Activated T-helper 2 cell treated with anti-CD3 and anti-CD28 coated beads, Interferon-gamma antibody, Interleukin-2, Interleukin-4, amounts not matched to agents 10 μg/mL and 5 μg/mL and 100 μg/mL, durations not matched to agents 14 hours and 24 hours and 36 hours (primary cell): ENCODE measurements around the gene PITPNC1. TPM values are rescaled to one million over a fixed set of nuclear protein-coding genes. Genes with fewer than 3 reads are reported as not detected.
"Not testable (repeated sequence)": the region's sequence is repeated elsewhere in the genome, so short reads cannot be mapped to it uniquely, and the experiment has no call there.

ENCODE experiments used
- DNase-seq: peaks from one replicate; pipeline ENCODE4 v3.0.0; 2021; ENCODE audit warnings: low spot score
- H3K27ac Mint-ChIP-seq: one replicate; pipeline ENCODE4 v1.8.0; 2021; ENCODE audit warnings: mixed read lengths
- H3K27me3 Mint-ChIP-seq: one replicate; pipeline ENCODE4 v1.8.0; 2021; ENCODE audit warnings: low read depth, mixed read lengths
- H3K36me3 Mint-ChIP-seq: one replicate; pipeline ENCODE4 v1.8.0; 2021; ENCODE audit warnings: low read depth, mixed read lengths
- H3K4me1 Mint-ChIP-seq: one replicate; pipeline ENCODE4 v1.8.0; 2021; ENCODE audit warnings: low read depth, mixed read lengths
- H3K4me3 Mint-ChIP-seq: one replicate; pipeline ENCODE4 v1.8.0; 2021; ENCODE audit warnings: low read depth, mild to moderate bottlenecking, moderate library complexity, mixed read lengths
- H3K9me3 Mint-ChIP-seq: one replicate; pipeline ENCODE4 v1.8.0; 2021; ENCODE audit warnings: mixed read lengths
- intact Hi-C: fragments of 100-400 bp; cut with micrococcal nuclease; formaldehyde crosslinking; loops from one replicate; pipeline ENCODE4 v1.15.1; 2023
- total RNA-seq: library from RNA; stranded (reverse); gene quantifications from 2 replicates; pipeline ENCODE4 v1.2.3, GENCODE V29; 2022

PITPNC1 gene
- total RNA-seq, 1 donor from 2014 or later, result 11.2 TPM

DNA sequence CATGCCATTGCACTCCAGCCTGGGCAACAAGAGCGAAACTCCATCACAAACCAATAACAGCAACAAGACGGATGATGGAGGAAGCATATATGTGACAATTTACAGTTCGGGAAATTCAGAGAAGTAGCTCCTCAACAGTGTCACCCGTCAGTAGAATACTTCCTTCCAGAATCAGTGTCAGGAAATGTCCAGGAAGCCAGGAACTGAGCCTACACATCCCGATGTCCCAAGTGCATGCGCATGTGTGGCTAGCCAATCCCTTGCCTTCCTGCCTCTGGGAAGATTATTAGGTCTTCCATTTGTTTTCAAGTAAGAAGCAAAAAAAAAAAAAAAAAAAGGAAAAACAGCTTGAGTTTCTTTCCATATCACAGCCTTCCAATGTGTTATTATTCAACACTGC lies 1.4 kb upstream of the PITPNC1 start:
- H3K27me3 Mint-ChIP-seq, result peaks cover 42% of the 10 kb centered on the region
- intact Hi-C loops, result loop anchor here (2.0 kb wide), 3 partner anchors 15 to 255 kb away; no protein-coding TSS in a partner anchor
- DNase-seq, result no peak
- peaks cover 23% of the 10 kb centered on the region for H3K4me1 Mint-ChIP-seq
- H3K27ac Mint-ChIP-seq, result no peak overlapping the region
- peak overlapping the region; percentile 2 for H3K4me3 Mint-ChIP-seq
- H3K36me3 Mint-ChIP-seq, result peaks cover 10% of the 10 kb centered on the region
- no peaks in the 10 kb centered on the region for H3K9me3 Mint-ChIP-seq

- Mint-ChIP-seq H3K4me3 (peak overlapping the region; percentile 74), H3K27ac (no peak overlapping the region), H3K27me3 (peaks cover 39% of the 10 kb centered on the region), H3K9me3 (no peaks in the 10 kb centered on the region), H3K36me3 (peaks cover 10% of the 10 kb centered on the region), H3K4me1 (peaks cover 23% of the 10 kb centered on the region)
- no peak for DNase-seq
- intact Hi-C loops, result loop anchor here (2.0 kb wide), 1 partner anchor 14 kb away; no protein-coding TSS in a partner anchor
Measured at GRCh38 chr17:67376415-67376736, 705 bp upstream of the PITPNC1 start.

- Mint-ChIP-seq H3K27me3 (peaks cover 34% of the 10 kb centered on the region), H3K9me3 (no peaks in the 10 kb centered on the region), H3K27ac (peak overlapping the region; percentile 63), H3K4me3 (peak overlapping the region; percentile 84), H3K36me3 (peaks cover 16% of the 10 kb centered on the region), H3K4me1 (peaks cover 23% of the 10 kb centered on the region)
- intact Hi-C loops, result loop anchor here (1.0 to 2.0 kb wide), 3 partner anchors 11 to 98 kb away; partner anchors contain the start of gene PSMD12
- DNase-seq, result peak; percentile 49
Measured at GRCh38 chr17:67377488-67378453, 690 bp downstream of the PITPNC1 start.

DNA sequence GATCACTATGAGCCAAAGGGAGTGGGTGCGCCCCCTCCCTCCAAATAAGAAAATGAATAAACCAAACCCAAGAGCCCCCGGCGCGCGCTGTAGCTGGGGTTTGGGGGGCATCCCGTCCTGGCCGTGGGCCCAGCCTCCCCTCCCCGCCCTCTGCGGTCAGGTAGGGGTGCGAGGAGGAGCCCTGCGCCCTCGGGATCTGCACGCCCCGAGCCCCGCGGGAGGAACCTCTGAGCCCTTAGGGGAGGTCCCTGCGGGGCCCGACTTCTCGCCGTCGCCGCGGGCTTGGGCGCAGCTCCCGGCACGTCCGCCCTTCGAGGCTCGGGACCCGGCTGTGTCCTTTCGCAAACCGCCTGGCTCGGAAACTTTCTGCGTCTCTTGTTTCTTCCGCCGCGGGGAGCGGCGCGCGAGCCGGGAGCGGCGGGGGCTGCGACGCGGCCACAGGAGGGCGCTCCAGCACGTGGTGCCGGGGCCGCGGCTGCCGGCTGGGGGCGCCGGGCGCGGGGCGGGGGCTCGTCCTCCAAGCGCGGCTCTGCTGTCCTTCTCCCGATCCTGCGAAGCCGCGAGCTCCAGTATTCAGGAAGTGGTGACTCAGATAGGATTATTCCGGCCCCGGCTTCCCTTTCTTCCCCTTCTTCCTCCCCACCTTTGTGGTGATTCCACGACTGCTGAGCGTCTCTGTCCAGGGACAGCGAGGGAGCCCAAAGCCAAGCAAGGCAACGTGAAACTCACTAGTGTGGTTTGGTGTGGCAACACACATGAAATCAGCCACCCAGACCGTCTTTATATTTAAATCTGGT lies 1.6 kb downstream of the PITPNC1 start:
- intact Hi-C loops, result loop anchor here (1.0 kb wide), 1 partner anchor 97 kb away; no protein-coding TSS in a partner anchor
- H3K27me3 Mint-ChIP-seq, result peaks cover 34% of the 10 kb centered on the region
- peak overlapping the region; percentile 74 for H3K27ac Mint-ChIP-seq
- peak overlapping the region; percentile 82 for H3K4me3 Mint-ChIP-seq
- peak; percentile 77 for DNase-seq
- H3K36me3 Mint-ChIP-seq, result peaks cover 16% of the 10 kb centered on the region
- H3K9me3 Mint-ChIP-seq, result no peaks in the 10 kb centered on the region
- peaks cover 23% of the 10 kb centered on the region for H3K4me1 Mint-ChIP-seq

GRCh38 chr17:67379251-67379630 lies 2.2 kb downstream of the PITPNC1 start:
- Mint-ChIP-seq H3K36me3 (peaks cover 16% of the 10 kb centered on the region), H3K27me3 (peaks cover 32% of the 10 kb centered on the region), H3K9me3 (no peaks in the 10 kb centered on the region), H3K4me3 (peak overlapping the region; percentile 82), H3K27ac (peak overlapping the region; percentile 74), H3K4me1 (peaks cover 23% of the 10 kb centered on the region)
- intact Hi-C loops, result no loop called here
- DNase-seq, result no peak

GRCh38 chr17:67381929-67382257 lies 4.8 kb downstream of the PITPNC1 start:
- H3K4me1 Mint-ChIP-seq, result peaks cover 12% of the 10 kb centered on the region
- H3K4me3 Mint-ChIP-seq, result no peak overlapping the region
- no peaks in the 10 kb centered on the region for H3K9me3 Mint-ChIP-seq
- peaks cover 9% of the 10 kb centered on the region for H3K27me3 Mint-ChIP-seq
- H3K27ac Mint-ChIP-seq, result no peak overlapping the region
- peaks cover 16% of the 10 kb centered on the region for H3K36me3 Mint-ChIP-seq
- no peak for DNase-seq
- intact Hi-C loops, result no loop called here

- Mint-ChIP-seq H3K36me3 (peaks cover 6% of the 10 kb centered on the region), H3K9me3 (no peaks in the 10 kb centered on the region), H3K4me3 (no peak overlapping the region), H3K27me3 (no peaks in the 10 kb centered on the region), H3K4me1 (peaks cover 18% of the 10 kb centered on the region), H3K27ac (no peak overlapping the region)
- intact Hi-C loops, result no loop called here
- DNase-seq, result no peak
Measured at GRCh38 chr17:67385122-67385988, 8.3 kb downstream of the PITPNC1 start.

DNA sequence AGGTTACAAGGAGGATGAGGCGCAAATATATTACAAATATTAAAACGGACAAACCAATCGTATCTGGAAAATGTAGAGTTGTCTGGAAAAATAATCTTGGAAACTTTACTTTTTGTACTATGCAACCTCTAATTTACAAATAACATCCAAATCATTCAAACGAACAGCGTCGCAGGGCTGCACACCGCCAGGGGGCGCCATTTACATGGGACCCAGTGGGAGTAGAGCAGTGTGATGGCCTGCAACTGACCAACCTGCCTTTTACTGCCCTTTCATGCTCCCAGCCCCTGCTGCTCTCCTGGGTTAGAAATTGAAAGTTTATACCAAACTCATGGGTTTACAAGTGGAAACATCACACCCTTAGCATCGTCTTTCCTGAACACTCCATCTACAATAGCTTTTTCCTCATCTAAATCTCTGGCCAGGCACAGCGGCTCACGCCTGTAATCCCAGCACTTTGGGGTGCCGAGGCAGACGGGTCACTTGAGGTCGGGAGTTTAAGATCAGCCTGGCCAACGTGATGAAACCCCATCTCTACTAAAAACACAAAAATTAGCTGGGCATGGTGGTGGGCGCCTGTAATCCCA lies 10.0 kb downstream of the PITPNC1 start:
- H3K9me3 Mint-ChIP-seq, result no peaks in the 10 kb centered on the region
- no peaks in the 10 kb centered on the region for H3K27me3 Mint-ChIP-seq
- peaks cover 31% of the 10 kb centered on the region for H3K4me1 Mint-ChIP-seq
- peaks cover 5% of the 10 kb centered on the region for H3K36me3 Mint-ChIP-seq
- no peak overlapping the region for H3K27ac Mint-ChIP-seq
- DNase-seq, result peak; percentile 47
- H3K4me3 Mint-ChIP-seq, result no peak overlapping the region
- intact Hi-C loops, result loop anchor here (1.0 kb wide), 1 partner anchor 88 kb away; no protein-coding TSS in a partner anchor

DNA sequence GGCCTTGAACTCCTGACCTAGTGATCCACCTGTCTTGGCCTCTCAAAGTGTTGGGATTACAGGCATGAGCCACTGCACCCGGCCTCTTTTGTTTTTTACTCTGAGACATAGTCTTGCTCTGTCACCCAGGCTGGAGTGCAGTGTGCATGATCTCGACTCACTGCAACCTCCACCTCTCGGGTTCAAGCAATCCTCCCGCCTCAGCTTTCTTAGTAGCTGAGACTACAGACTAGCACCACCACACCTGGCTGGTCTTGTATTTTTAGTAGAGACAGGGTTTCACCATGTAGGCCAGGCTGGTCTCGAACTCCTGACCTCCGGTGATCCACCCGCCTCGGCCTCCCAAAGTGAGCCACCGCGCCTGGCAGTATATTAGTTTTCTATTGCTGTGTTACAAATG lies 11.5 kb downstream of the PITPNC1 start:
- H3K27me3 Mint-ChIP-seq, H3K36me3 Mint-ChIP-seq, intact Hi-C loops, H3K9me3 Mint-ChIP-seq, DNase-seq, H3K4me3 Mint-ChIP-seq, H3K27ac Mint-ChIP-seq: not testable (repeated sequence)
- H3K4me1 Mint-ChIP-seq, result peaks cover 34% of the 10 kb centered on the region

DNA sequence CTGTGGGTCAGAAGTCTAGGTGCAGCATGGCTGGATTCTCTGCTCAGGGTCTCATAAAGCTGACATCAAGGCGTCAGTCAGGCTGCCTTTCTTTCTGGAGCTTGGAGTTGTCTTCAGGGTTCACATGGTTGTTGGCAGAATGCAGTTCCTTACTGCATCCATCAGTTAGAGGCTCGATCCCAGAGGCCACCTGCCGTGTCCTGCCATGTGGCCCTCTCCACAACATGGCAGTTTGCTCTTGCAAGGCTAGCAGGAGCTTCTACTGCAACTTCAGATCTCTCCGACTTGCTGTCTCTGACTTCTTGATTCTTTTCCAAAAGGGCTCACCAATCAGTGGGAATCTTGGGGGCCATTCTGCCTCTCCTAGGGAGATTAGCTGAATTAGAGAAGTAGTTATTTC lies 11.9 kb downstream of the PITPNC1 start:
- no peak overlapping the region for H3K4me3 Mint-ChIP-seq
- no peaks in the 10 kb centered on the region for H3K27me3 Mint-ChIP-seq
- no peak for DNase-seq
- H3K9me3 Mint-ChIP-seq, result no peaks in the 10 kb centered on the region
- peaks cover 35% of the 10 kb centered on the region for H3K4me1 Mint-ChIP-seq
- no peak overlapping the region for H3K27ac Mint-ChIP-seq
- peaks cover 5% of the 10 kb centered on the region for H3K36me3 Mint-ChIP-seq
- intact Hi-C loops, result no loop called here

DNA sequence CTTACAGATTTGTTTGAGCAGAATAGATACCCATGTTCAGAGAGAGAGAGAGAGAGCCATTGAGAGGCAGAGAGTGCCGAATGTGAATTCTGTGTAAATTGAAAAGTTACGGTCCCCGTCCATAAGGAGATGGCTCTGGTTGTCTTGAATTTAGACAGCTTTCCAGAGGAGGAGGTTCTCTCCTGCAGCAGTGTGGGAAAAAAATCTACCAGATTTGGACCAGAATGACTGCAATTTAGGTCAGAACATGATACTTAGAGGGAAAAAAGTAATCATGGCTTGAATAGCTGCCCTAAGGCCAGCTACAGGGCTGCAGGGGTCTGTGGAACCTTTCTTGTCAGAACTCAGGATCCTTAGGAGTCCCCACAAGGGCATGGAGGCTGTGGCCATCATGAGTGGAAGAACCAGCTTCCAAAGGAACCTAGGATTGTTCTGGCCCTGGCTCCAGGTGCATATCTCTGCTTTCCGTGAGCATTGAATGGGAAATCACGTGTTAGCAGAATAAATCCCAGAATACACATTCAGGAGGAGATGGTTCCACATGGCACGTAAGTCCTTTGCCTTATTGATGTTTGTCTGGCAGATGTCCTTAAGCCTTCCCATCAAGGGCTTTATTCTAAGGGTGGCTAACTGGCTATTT lies 13.0 kb downstream of the PITPNC1 start:
- H3K4me1 Mint-ChIP-seq, result peaks cover 35% of the 10 kb centered on the region
- H3K27me3 Mint-ChIP-seq, result no peaks in the 10 kb centered on the region
- peak overlapping the region; percentile 67 for H3K4me3 Mint-ChIP-seq
- peaks cover 5% of the 10 kb centered on the region for H3K36me3 Mint-ChIP-seq
- DNase-seq, result no peak
- no peaks in the 10 kb centered on the region for H3K9me3 Mint-ChIP-seq
- intact Hi-C loops, result loop anchor here (1.0 to 2.0 kb wide), 4 partner anchors 13 to 63 kb away; partner anchors contain the start of gene PITPNC1
- peak overlapping the region; percentile 85 for H3K27ac Mint-ChIP-seq
